Liver (tissue), 9 donors: ENCODE data around the gene PAN3. TPM values are rescaled to one million over a fixed set of nuclear protein-coding genes. Genes with fewer than 3 reads are reported as not detected.

Source experiments
- DNase-seq: peaks from one replicate; pipeline ENCODE4 v3.0.0-alpha.2; 2017; ENCODE audit warnings: low spot score
- H3K27ac ChIP-seq, 2 donors: one replicate each; pipeline ENCODE4 v1.7.0; 2013; ENCODE audit warnings: inconsistent platforms in 2 of 2, low read length in 2 of 2, control low read depth in 1 of 2, low read depth in 1 of 2, mild to moderate bottlenecking in 1 of 2
- H3K27me3 ChIP-seq, 4 donors: one replicate each; pipeline versions ENCODE4 v1.6.1 to v1.7.0; 2013; ENCODE audit warnings: low read length in 3 of 4, inconsistent platforms in 1 of 4, mild to moderate bottlenecking in 1 of 4, moderate library complexity in 1 of 4; ENCODE audit not compliant: control insufficient read depth in 4 of 4, insufficient read depth in 4 of 4
- H3K36me3 ChIP-seq, 4 donors: one replicate each; pipeline versions ENCODE4 v1.6.1 to v1.7.0; 2013; ENCODE audit warnings: low read length in 3 of 4, mild to moderate bottlenecking in 3 of 4, low read depth in 1 of 4, moderate library complexity in 1 of 4; ENCODE audit not compliant: control insufficient read depth in 4 of 4, insufficient read depth in 3 of 4
- H3K4me1 ChIP-seq, 4 donors: one replicate each; pipeline versions ENCODE4 v1.6.1 to v1.7.0; 2013; ENCODE audit warnings: low read length in 3 of 4, mild to moderate bottlenecking in 3 of 4, moderate library complexity in 1 of 4; ENCODE audit not compliant: control insufficient read depth in 4 of 4, insufficient read depth in 4 of 4
- H3K4me3 ChIP-seq, 3 donors: one replicate each; pipeline versions ENCODE4 v1.6.1 to v1.7.0; 2013; ENCODE audit warnings: low read length in 3 of 3, control low read depth in 1 of 3, low read depth in 1 of 3, mild to moderate bottlenecking in 1 of 3
- H3K9ac ChIP-seq, 2 donors: one replicate each; pipeline ENCODE4 v1.7.0; 2013; ENCODE audit warnings: low read length in 2 of 2, mild to moderate bottlenecking in 2 of 2, moderate library complexity in 2 of 2, control low read depth in 1 of 2, low read depth in 1 of 2
- H3K9me3 ChIP-seq, 4 donors: one replicate each; pipeline versions ENCODE4 v1.6.1 to v1.7.0; 2013; ENCODE audit warnings: low read length in 3 of 4; ENCODE audit not compliant: control insufficient read depth in 4 of 4
- ATF3 ChIP-seq: IDR thresholded peaks from 2 replicates; pipeline ENCODE4 v1.6.1; 2016; ENCODE audit warnings: antibody characterized with exemption
- CTCF ChIP-seq: fragments of 150-350 bp; IDR thresholded peaks from 2 replicates; pipeline ENCODE4 v1.5.1; 2017; ENCODE audit warnings: improper control_type of control experiment, low read depth, low read length; ENCODE audit not compliant: missing input control
- EGR1 ChIP-seq, 2 donors: IDR thresholded peaks; 2 replicates each; pipeline ENCODE4 v1.6.1; 2016 to 2018; ENCODE audit warnings: antibody characterized with exemption in 2 of 2, low read depth in 2 of 2
- FOXA1 ChIP-seq: IDR thresholded peaks from 2 replicates; pipeline ENCODE4 v1.6.1; 2016; ENCODE audit warnings: antibody characterized with exemption
- FOXA2 ChIP-seq: IDR thresholded peaks from 2 replicates; pipeline ENCODE4 v1.6.1; 2016; ENCODE audit warnings: antibody characterized with exemption
- GABPA ChIP-seq, 2 donors: IDR thresholded peaks in 1 of 2; conservative IDR thresholded peaks in 1 of 2; 2 replicates each; pipeline ENCODE4 v1.6.1; 2016; ENCODE audit warnings: antibody characterized with exemption in 2 of 2, mild to moderate bottlenecking in 1 of 2, moderate library complexity in 1 of 2
- HNF4A ChIP-seq, 2 donors: conservative IDR thresholded peaks; 2 replicates each; pipeline ENCODE4 v1.6.1; 2016; ENCODE audit warnings: antibody characterized with exemption in 2 of 2, mild to moderate bottlenecking in 2 of 2
- HNF4G ChIP-seq: IDR thresholded peaks from 2 replicates; pipeline ENCODE4 v1.6.1; 2016; ENCODE audit warnings: antibody characterized with exemption
- JUND ChIP-seq, 2 donors: IDR thresholded peaks; 2 replicates each; pipeline ENCODE4 v1.6.1; 2016; ENCODE audit warnings: antibody characterized with exemption in 2 of 2
- MAX ChIP-seq: IDR thresholded peaks from 2 replicates; pipeline ENCODE4 v1.6.1; 2016; ENCODE audit warnings: antibody characterized with exemption
- NR2F2 ChIP-seq: IDR thresholded peaks from 2 replicates; pipeline ENCODE4 v1.6.1; 2016; ENCODE audit warnings: antibody characterized with exemption
- RAD21 ChIP-seq, 2 donors: IDR thresholded peaks; 2 replicates each; pipeline ENCODE4 v1.6.1; 2016; ENCODE audit warnings: antibody characterized with exemption in 2 of 2, mild to moderate bottlenecking in 2 of 2
- REST ChIP-seq: IDR thresholded peaks from 2 replicates; pipeline ENCODE4 v1.6.1; 2016; ENCODE audit warnings: antibody characterized with exemption, mild to moderate bottlenecking
- RXRA ChIP-seq, 2 donors: IDR thresholded peaks; 2 replicates each; pipeline ENCODE4 v1.6.1; 2017 to 2018; ENCODE audit warnings: antibody characterized with exemption in 2 of 2, mild to moderate bottlenecking in 1 of 2
- SP1 ChIP-seq: IDR thresholded peaks from 2 replicates; pipeline ENCODE4 v1.6.1; 2018; ENCODE audit warnings: antibody characterized with exemption, mild to moderate bottlenecking
- TAF1 ChIP-seq: conservative IDR thresholded peaks from 2 replicates; pipeline ENCODE4 v1.6.1; 2016; ENCODE audit warnings: antibody characterized with exemption, mild to moderate bottlenecking
- YY1 ChIP-seq: IDR thresholded peaks from 2 replicates; pipeline ENCODE4 v1.6.1; 2016; ENCODE audit warnings: antibody characterized with exemption, mild to moderate bottlenecking
- ZBTB33 ChIP-seq: IDR thresholded peaks from 2 replicates; pipeline ENCODE4 v1.6.1; 2016; ENCODE audit warnings: antibody characterized with exemption
- WGBS: extraction: QIAGEN DNeasy Blood & Tissue Kit; methylation state at CpG from one replicate; pipeline ENCODE4 v1.1.7; 2013; 5-methylcytosine and 5-hydroxymethylcytosine counted together
- polyA plus RNA-seq, 2 donors: library from polyadenylated mRNA; stranded (reverse) in 1 of 2; unstranded in 1 of 2; fragments of 200-250 nt in 1 of 2; fragments of >200 nt in 1 of 2; fragmentation: Nextera tagmentation in 1 of 2; extraction: Ambion mirVana in 1 of 2; gene quantifications; one replicate each; pipeline versions ENCODE4 v1.2.1 to v1.2.3, GENCODE V29; 2013 to 2015
- total RNA-seq, 2 donors: library from RNA; depleted of rRNA; stranded (reverse); fragments of >200 nt; gene quantifications; one replicate each; pipeline ENCODE4 v1.2.3, GENCODE V29; 2014
- donor health status: healthy.
- donor health status: healthy.
- donor health status: healthy.
- donor health status: healthy.
- donor health status: healthy.

PAN3 gene
- total and polyA plus RNA-seq, 4 donors: 2.9 to 22.8 (median 11.6) TPM

GRCh38 chr13:28251466-28251865 lies 113.1 kb downstream of the PAN3 start:
- peaks cover 0 to 7% (median 4%) of the 10 kb centered on the region in 4 donors for H3K36me3 ChIP-seq
- H3K9me3 ChIP-seq: no peaks in the 10 kb centered on the region
- no peak overlapping the region for H3K4me3 ChIP-seq
- no peak for DNase-seq
- H3K4me1 ChIP-seq: no peaks in the 10 kb centered on the region
- H3K27me3 ChIP-seq: no peaks in the 10 kb centered on the region
- H3K9ac ChIP-seq: no peak overlapping the region
- no peak overlapping the region for H3K27ac ChIP-seq
- 81% methylated on average over 6 of the region's 6 CpGs for WGBS
- TF ChIP-seq HNF4A (conservative IDR thresholded peaks at IDR 0.05) (no peak), TAF1 (no peak), JUND (IDR thresholded peaks at IDR 0.05) (no peak), REST (no peak), ATF3 (no peak), FOXA2 (no peak), FOXA1 (no peak), ZBTB33 (no peak), MAX (no peak), HNF4G (no peak), RAD21 (IDR thresholded peaks at IDR 0.05) (no peak)

GRCh38 chr13:28252547-28252946 lies 114.2 kb downstream of the PAN3 start:
- no peaks in the 10 kb centered on the region for H3K9me3 ChIP-seq
- H3K27ac ChIP-seq: no peak overlapping the region
- peaks cover 0 to 15% (median 7%) of the 10 kb centered on the region in 4 donors for H3K36me3 ChIP-seq
- no peaks in the 10 kb centered on the region for H3K27me3 ChIP-seq
- no peaks in the 10 kb centered on the region for H3K4me1 ChIP-seq
- H3K9ac ChIP-seq: no peak overlapping the region
- 97% methylated on average over 1 of the region's 1 CpG for WGBS
- no peak for DNase-seq
- no peak overlapping the region for H3K4me3 ChIP-seq
- no peak for TF ChIP-seq RXRA (IDR thresholded peaks at IDR 0.05)
- no peak for TF ChIP-seq EGR1 (IDR thresholded peaks at IDR 0.05; ENCODE audit: low read depth in 2 of 2)
- TF ChIP-seq ZBTB33: no peak
- TF ChIP-seq FOXA1: no peak
- TF ChIP-seq HNF4A (conservative IDR thresholded peaks at IDR 0.05): no peak
- no peak for TF ChIP-seq SP1
- TF ChIP-seq CTCF: no peak
- no peak for TF ChIP-seq MAX
- no peak for TF ChIP-seq NR2F2
- no peak for TF ChIP-seq GABPA (IDR thresholded peaks at IDR 0.05 in 1 of 2, conservative IDR thresholded peaks at IDR 0.05 in 1 of 2)
- no peak for TF ChIP-seq JUND (IDR thresholded peaks at IDR 0.05)
- no peak for TF ChIP-seq YY1
- no peak for TF ChIP-seq TAF1
- TF ChIP-seq FOXA2: no peak
- TF ChIP-seq RAD21 (IDR thresholded peaks at IDR 0.05): no peak
- no peak for TF ChIP-seq HNF4G
- no peak for TF ChIP-seq REST
